ENCODE data around the gene RCOR2. TPM values are rescaled to one million over a fixed set of nuclear protein-coding genes. Genes with fewer than 3 reads are reported as not detected.

RCOR2 gene
- total and polyA plus RNA-seq, 2 of the 4 experiments (the other 2 are of a cell fraction) = 0.90 to 2.0 TPM

- Histone ChIP-seq H2BK120ac (ENCODE audit: low read depth, low read length) (no peak overlapping the region), H3K18ac (ENCODE audit: low read depth, low read length) (no peak overlapping the region), H2AK5ac (ENCODE audit: low read depth, low read length) (no peak overlapping the region), H3K79me1 (ENCODE audit: low read depth in 1 of 2, low read length in 2 of 2) (peaks cover 0 to 9% of the 10 kb centered on the region in 2 experiments; a peak in 3 of 4 replicates), H3K4ac (ENCODE audit: low read depth, low read length) (no peak overlapping the region), H2BK5ac (ENCODE audit: low read depth, low read length, poor library complexity, severe bottlenecking) (no peak overlapping the region), H2BK20ac (ENCODE audit: low read depth, low read length) (no peak overlapping the region), H3K23ac (ENCODE audit: low read depth, low read length) (no peak overlapping the region), H4K5ac (ENCODE audit: low read depth, low read length) (no peak overlapping the region), H2BK15ac (ENCODE audit: low read depth, low read length) (no peak overlapping the region), H4K91ac (ENCODE audit: insufficient read depth, low read depth, low read length) (no peak overlapping the region), H3K9me1 (ENCODE audit: insufficient read depth, low read length) (peaks cover 5% of the 10 kb centered on the region; the same call in 1 of the 2 replicates), H3K4me3 (ENCODE audit: insufficient read depth, low read depth, low read length) (no peak overlapping the region), H3K36me3 (ENCODE audit: control insufficient read depth, insufficient read depth, low read length) (peaks cover 45% of the 10 kb centered on the region), H3K4me1 (ENCODE audit: control insufficient read depth, insufficient read depth, low read length) (no peaks in the 10 kb centered on the region), H3K9me3 (ENCODE audit: control insufficient read depth, insufficient read depth, low read length) (no peaks in the 10 kb centered on the region), H3K4me2 (ENCODE audit: low read depth, low read length) (no peak overlapping the region), H2AK9ac (replicated peaks; ENCODE audit: low read depth, low read length, poor library complexity) (no peak overlapping the region), H3K27me3 (ENCODE audit: control insufficient read depth, insufficient read depth, low read length) (no peaks in the 10 kb centered on the region), H3K9ac (ENCODE audit: low read depth, low read length) (no peak overlapping the region), H4K20me1 (ENCODE audit: insufficient read depth, low read length) (no peaks in the 10 kb centered on the region), H3K56ac (ENCODE audit: extremely low read depth, insufficient read depth, low read length) (no peak overlapping the region), H4K8ac (ENCODE audit: low read depth in 2 of 2, low read length in 2 of 2) (no peak overlapping the region), H3K27ac (ENCODE audit: insufficient read depth, low read length) (no peak overlapping the region), H3K14ac (replicated peaks; ENCODE audit: low read depth, low read length) (no peak overlapping the region), H2AFZ (replicated peaks; ENCODE audit: low read length, poor library complexity) (no peak overlapping the region)
- WGBS, 2 experiments (ENCODE audit: extremely low coverage in 2 of 2, insufficient read length in 1 of 2) = 100% methylated on average over 1 of the region's 4 CpGs; no CpG with 5 or more reads in 1 of the 2 experiments
- dilution Hi-C loops (cut with HindIII; ENCODE audit: low sequenced_read_pairs, unreplicated experiment) = no loop called here
- ATAC-seq (ENCODE audit: low read depth) = no peak
- intact Hi-C loops (cut with micrococcal nuclease) = no loop called here
- in situ Hi-C loops (cut with MboI; ENCODE audit: low sequenced_read_pairs) = no loop called here
- POLR2A ChIA-PET (ENCODE audit: unreplicated experiment) = no interaction called here
- BruUV-seq (replicated peaks) = no TSS peak
- DNase-seq = no peak
- CTCF ChIA-PET = interaction anchor here (1.1 kb wide), 1 partner anchor 18 kb away, joined by 4 read pairs; no protein-coding TSS in a partner anchor
- TF ChIP-seq MAFK (IDR thresholded peaks at IDR 0.05; ENCODE audit: low read depth, low read length) (no peak), CHD1 (IDR thresholded peaks at IDR 0.05; ENCODE audit: low read depth, low read length) (no peak), NFE2L2 (IDR thresholded peaks at IDR 0.05; ENCODE audit: low read depth, low read length) (no peak), MAZ (IDR thresholded peaks at IDR 0.05; ENCODE audit: borderline replicate concordance, low read depth, low read length) (no peak), RAD21 (IDR thresholded peaks at IDR 0.05; ENCODE audit: low read length) (no peak), USF2 (IDR thresholded peaks at IDR 0.05; ENCODE audit: low read depth, low read length) (no peak), BHLHE40 (IDR thresholded peaks at IDR 0.05; ENCODE audit: low read depth, low read length) (no peak), ELK1 (IDR thresholded peaks at IDR 0.05; ENCODE audit: borderline replicate concordance, low read depth, low read length) (no peak), CEBPB (IDR thresholded peaks at IDR 0.05; ENCODE audit: low read depth, low read length) (no peak), RCOR1 (IDR thresholded peaks at IDR 0.05; ENCODE audit: insufficient replicate concordance, low read length) (no peak), CTCF (conservative IDR thresholded peaks at IDR 0.05; ENCODE audit: low read depth, low read length) (no peak), MXI1 (IDR thresholded peaks at IDR 0.05; ENCODE audit: borderline replicate concordance, low read depth, low read length) (no peak), SMC3 (IDR thresholded peaks at IDR 0.05; ENCODE audit: low read depth, low read length) (no peak)
These were observed 35.6 kb upstream of the RCOR2 start for GRCh38 chr11:63952570-63952969.
